ENCODE results near the gene RAD51B. TPM values are rescaled to one million over a fixed set of nuclear protein-coding genes. Genes with fewer than 3 reads are reported as not detected.

Gene RAD51B
- total and polyA plus RNA-seq, 3 donors from 2014 or later = 5.5 to 22.5 (median 19.1) TPM

DNA sequence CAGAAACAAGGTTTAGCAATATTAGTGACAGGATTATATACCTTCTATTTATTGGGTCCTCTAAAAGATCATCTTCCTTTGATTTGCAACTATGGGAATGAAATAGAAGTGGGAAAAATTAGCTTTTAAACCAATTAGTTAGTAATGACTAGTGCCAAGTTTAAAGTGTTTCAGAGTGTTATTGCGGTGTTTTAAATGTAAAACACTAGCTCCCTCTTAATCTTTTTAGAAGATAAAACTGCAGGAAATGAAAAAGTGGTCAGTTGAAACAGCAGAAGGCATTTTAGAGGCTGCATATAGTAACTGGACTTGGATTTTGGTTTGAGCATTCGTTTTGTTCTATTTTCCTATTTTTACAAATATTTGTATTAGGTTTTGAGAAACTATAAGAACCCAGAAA is 286.2 kb downstream of the RAD51B start:
- no peaks in the 10 kb centered on the region for H3K27me3 ChIP-seq
- H3K36me3 ChIP-seq (ENCODE audit: low read depth, missing control alignments) = no peaks in the 10 kb centered on the region
- H3K4me3 ChIP-seq = no peak overlapping the region
- no peaks in the 10 kb centered on the region for H3K9me3 ChIP-seq
- TF ChIP-seq POLR2A (IDR thresholded peaks at IDR 0.05) (no peak), CTCF (IDR thresholded peaks at IDR 0.05) (no peak)
- whole genome bisulfite sequencing, 2 donors = 27 to 70% methylated on average over 2 of the region's 2 CpGs
- DNase-seq = no peak
- H3K4me1 ChIP-seq = no peaks in the 10 kb centered on the region
- intact Hi-C loops (cut with DNase I; ENCODE audit: low total_unique reads) = no loop called here
- no peak overlapping the region for H3K27ac ChIP-seq

- intact Hi-C loops (cut with DNase I; ENCODE audit: low total_unique reads) = no loop called here
- TF ChIP-seq POLR2A (IDR thresholded peaks at IDR 0.05) (no peak), CTCF (IDR thresholded peaks at IDR 0.05) (no peak)
- 86% methylated on average over 1 of the region's 1 CpG for WGBS, 2 donors
These were observed 286.9 kb downstream of the RAD51B start for GRCh38 chr14:68106456-68106855.

DNA sequence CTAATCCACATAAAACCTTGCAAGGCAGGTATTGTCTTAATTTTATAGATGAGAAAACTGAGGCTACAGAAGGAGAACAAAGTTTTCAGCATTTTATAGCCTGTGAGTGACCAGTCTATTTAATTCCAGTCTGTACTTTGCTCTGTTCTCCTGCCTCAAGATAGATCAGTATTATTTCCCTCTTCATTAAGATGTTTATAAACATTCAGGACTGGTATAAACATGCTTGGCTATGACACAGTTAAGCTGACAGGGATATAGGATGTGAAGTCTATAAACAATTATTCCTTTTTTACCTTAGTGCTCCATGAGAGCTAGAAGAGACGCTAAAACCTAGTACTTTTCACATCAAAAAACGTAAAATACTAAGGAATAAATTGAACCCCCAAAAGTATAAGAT is 287.3 kb downstream of the RAD51B start:
- TF ChIP-seq CTCF (IDR thresholded peaks at IDR 0.05) = no peak
- no peak for TF ChIP-seq POLR2A (IDR thresholded peaks at IDR 0.05)
- Histone ChIP-seq H3K9me3 (no peaks in the 10 kb centered on the region), H3K4me3 (no peak overlapping the region), H3K27ac (no peak overlapping the region), H3K27me3 (no peaks in the 10 kb centered on the region), H3K4me1 (no peaks in the 10 kb centered on the region), H3K36me3 (ENCODE audit: low read depth, missing control alignments) (no peaks in the 10 kb centered on the region)
- WGBS, 2 donors = 93 to 98% methylated on average over 2 of the region's 2 CpGs
- no peak for DNase-seq
- intact Hi-C loops (cut with DNase I; ENCODE audit: low total_unique reads) = no loop called here

More at GRCh38 chr14:68106456-68106855, 286.9 kb downstream of the RAD51B start:
- Histone ChIP-seq H3K27me3 (no peaks in the 10 kb centered on the region), H3K27ac (no peak overlapping the region), H3K9me3 (no peaks in the 10 kb centered on the region), H3K4me3 (no peak overlapping the region), H3K36me3 (ENCODE audit: low read depth, missing control alignments) (no peaks in the 10 kb centered on the region), H3K4me1 (no peaks in the 10 kb centered on the region)
- DNase-seq = no peak

- no peaks in the 10 kb centered on the region for H3K27me3 ChIP-seq
- intact Hi-C loops (cut with DNase I; ENCODE audit: low total_unique reads) = no loop called here
- no peaks in the 10 kb centered on the region for H3K9me3 ChIP-seq
- no peak overlapping the region for H3K27ac ChIP-seq
- 94% methylated on average over 4 of the region's 4 CpGs for WGBS, 2 donors
- no peaks in the 10 kb centered on the region for H3K36me3 ChIP-seq (ENCODE audit: low read depth, missing control alignments)
- TF ChIP-seq CTCF (IDR thresholded peaks at IDR 0.05) = no peak
- no peak overlapping the region for H3K4me3 ChIP-seq
- DNase-seq = no peak
- no peaks in the 10 kb centered on the region for H3K4me1 ChIP-seq
These were observed 289.7 kb downstream of the RAD51B start for GRCh38 chr14:68109132-68109900.
